Stimulated activated naive CD8-positive, alpha-beta T cell treated with anti-CD3 and anti-CD28 coated beads, Interleukin-15, Interleukin-2, amounts not matched to agents 100 ng/mL and 50 ng/mL, for 24 hours (primary cell): ENCODE measurements around the gene GATA5.

Source experiments
- H3K27ac Mint-ChIP-seq: one replicate; pipeline ENCODE4 v1.8.0; 2021; ENCODE audit warnings: mild to moderate bottlenecking, mixed read lengths
- H3K27me3 Mint-ChIP-seq: one replicate; pipeline ENCODE4 v1.8.0; 2021; ENCODE audit warnings: mixed read lengths
- H3K36me3 Mint-ChIP-seq: one replicate; pipeline ENCODE4 v1.8.0; 2021; ENCODE audit warnings: low read depth, mixed read lengths
- H3K4me1 Mint-ChIP-seq: one replicate; pipeline ENCODE4 v1.8.0; 2021; ENCODE audit warnings: low read depth, mixed read lengths
- H3K4me3 Mint-ChIP-seq: one replicate; pipeline ENCODE4 v1.8.0; 2021; ENCODE audit warnings: mild to moderate bottlenecking, mixed read lengths
- H3K9me3 Mint-ChIP-seq: one replicate; pipeline ENCODE4 v1.8.0; 2021; ENCODE audit warnings: mixed read lengths

Gene GATA5

DNA sequence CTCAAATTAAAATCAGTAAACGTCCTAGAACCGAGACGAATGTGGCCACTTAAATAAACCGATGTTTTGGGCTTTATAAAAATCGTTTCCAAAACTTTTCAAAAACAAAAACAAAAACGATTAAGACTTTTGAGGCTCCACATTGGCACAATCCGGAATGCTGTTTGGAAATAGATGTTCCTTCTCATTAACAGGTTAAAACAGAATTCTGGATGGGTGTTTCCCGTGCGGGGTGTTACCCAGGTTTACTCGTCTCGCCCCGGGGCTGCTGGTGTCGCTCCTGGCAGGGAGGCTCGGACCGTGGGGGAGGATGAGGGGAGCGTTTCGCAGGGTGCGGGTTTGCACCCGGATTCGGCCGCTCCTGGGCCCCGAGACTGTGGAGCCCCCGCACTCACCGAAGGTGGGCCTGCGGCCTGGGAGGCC is 1.2 kb downstream of the GATA5 start:
- Mint-ChIP-seq H3K27me3 (peaks cover 52% of the 10 kb centered on the region), H3K36me3 (no peaks in the 10 kb centered on the region), H3K4me3 (no peak overlapping the region), H3K9me3 (no peaks in the 10 kb centered on the region), H3K27ac (no peak overlapping the region), H3K4me1 (peaks cover 4% of the 10 kb centered on the region)

DNA sequence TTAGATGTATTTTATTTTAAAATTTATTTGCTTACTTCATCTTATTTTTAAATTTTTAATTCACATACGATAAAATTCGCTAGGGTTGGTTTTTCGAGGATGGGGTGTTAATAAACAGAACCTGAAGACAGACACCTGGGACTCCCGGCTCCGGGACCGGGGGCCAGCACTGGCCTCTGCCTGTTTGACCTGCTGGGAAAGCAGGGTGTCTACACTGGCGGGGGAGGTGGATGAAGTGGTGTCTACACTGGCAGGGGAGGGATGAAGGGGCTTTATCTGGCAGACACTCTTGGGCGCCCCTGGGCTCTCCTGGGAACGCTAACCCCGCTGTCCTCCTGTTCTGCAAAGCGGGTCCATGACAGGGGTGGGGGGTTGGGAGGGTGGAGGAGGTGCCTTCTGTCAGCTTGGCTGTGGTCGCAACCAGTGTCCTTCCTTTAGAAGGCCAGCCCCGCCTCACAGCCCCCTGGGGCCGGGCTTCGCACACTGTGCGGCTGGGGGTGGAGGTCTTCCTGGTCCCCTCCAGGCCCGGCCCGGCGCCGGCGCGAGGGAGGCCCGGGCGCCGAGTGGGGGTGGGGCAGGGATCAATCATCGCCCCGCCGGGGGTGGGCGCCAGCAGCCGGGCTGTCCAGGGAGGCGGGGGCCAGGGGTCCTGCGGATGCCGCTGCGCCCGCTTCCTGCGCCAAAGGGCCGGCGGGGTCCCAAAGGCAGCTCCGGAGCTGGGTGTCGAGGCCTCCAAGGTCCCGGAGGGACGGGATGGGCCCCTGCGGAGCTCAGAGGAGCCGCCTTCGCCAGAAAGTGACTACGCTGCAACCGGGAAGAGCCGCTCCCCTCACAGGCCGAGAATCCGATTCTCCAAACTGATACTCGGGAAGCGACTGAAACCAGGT is 1.8 kb downstream of the GATA5 start:
- H3K4me1 Mint-ChIP-seq, result peaks cover 4% of the 10 kb centered on the region
- H3K9me3 Mint-ChIP-seq, result no peaks in the 10 kb centered on the region
- H3K36me3 Mint-ChIP-seq, result no peaks in the 10 kb centered on the region
- H3K27me3 Mint-ChIP-seq, result peaks cover 51% of the 10 kb centered on the region
- H3K4me3 Mint-ChIP-seq, result no peak overlapping the region
- no peak overlapping the region for H3K27ac Mint-ChIP-seq

DNA sequence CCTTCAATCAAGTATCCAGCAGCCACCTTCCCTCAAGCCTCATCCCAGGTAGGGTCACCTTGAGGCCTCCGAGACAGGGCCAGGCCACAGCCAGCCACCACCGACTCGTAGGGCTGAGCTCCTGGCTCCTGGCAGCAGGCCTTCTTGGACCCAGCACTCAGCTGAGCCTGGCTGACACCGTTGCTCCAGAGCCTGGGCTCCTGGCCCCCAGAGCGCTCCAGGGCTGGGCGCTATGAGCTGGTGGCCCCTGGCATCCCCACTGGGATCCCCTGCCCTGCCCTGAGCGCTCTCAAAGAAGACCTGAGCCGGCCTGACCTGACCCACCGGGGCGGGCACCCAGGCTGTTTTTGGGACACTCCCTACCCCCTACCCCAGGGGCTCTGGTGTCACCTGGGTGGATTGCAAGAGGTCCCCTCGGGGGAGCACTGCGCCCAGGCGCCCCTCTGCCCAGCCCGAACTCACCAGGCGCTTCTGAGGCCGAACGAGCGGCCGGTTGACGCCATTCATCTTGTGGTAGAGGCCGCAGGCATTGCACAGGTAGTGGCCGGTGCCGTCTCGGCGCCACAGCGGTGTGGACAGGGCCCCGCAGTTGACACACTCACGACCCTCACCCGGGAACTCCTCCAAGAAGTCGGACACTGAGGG is 2.7 kb downstream of the GATA5 start:
- H3K9me3 Mint-ChIP-seq, result no peaks in the 10 kb centered on the region
- H3K4me1 Mint-ChIP-seq, result peaks cover 4% of the 10 kb centered on the region
- peaks cover 42% of the 10 kb centered on the region for H3K27me3 Mint-ChIP-seq
- no peak overlapping the region for H3K27ac Mint-ChIP-seq
- H3K4me3 Mint-ChIP-seq, result no peak overlapping the region
- H3K36me3 Mint-ChIP-seq, result no peaks in the 10 kb centered on the region

DNA sequence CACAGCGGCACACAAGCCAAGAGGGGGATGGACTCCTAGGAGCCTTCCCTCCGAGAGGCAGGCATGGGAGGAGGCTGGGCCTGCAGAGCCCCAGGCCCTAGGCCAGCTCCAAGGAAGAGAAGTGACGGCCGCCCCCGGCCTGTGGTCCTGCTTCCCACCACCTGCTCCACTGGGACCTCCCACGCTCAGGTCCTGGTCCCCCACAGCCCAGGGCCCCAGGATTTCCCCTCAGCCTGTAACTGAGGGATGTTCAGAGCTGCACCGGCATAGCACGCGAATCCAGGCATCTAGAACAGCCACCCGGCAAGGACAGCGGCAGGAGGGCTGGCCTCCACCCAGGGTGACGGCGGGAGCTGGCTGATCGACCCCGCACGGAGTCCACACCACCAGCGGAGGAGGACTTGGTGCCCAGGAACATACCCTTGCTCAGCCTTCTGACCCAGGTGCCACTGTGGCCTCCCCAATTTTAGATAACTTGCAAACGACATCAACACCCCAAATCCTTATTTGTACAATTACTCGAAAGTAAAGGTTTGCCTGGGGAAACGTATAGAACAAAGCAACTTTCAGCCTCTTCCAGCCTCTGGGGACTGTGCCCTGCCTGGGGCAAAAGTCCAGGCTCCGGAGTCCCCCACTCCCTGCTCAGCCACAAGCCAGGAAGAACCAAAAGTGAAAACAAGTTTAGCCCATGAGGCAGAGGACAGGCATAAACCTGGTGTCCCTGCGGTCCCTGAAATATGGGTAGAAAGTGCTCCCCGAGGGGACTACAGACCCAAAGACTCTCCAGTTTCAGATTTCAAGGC is 3.5 kb downstream of the GATA5 start:
- H3K36me3 Mint-ChIP-seq, result no peaks in the 10 kb centered on the region
- H3K27me3 Mint-ChIP-seq, result peaks cover 34% of the 10 kb centered on the region
- H3K4me1 Mint-ChIP-seq, result peaks cover 4% of the 10 kb centered on the region
- H3K9me3 Mint-ChIP-seq, result no peaks in the 10 kb centered on the region
- H3K27ac Mint-ChIP-seq, result no peak overlapping the region
- H3K4me3 Mint-ChIP-seq, result no peak overlapping the region

DNA sequence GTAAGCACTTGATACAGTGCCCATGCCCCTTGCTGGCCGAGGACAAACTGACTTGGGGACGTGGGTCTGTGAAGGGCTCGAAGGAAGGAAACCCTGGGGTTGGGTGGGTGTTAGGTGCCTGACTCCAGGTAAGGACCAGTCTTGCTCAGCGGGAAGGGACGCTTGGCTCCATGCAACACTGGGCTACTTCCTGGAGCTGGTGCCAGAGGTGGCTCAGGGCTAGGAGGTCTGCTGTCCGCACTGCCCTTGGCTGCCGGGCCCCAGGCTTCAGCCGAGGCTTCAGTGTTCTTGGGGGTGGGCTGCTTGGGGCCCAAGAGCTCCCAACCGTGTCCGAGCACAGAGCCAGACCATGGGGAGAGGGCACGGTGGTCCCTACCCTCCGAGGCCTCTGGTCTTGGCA is 5.3 kb downstream of the GATA5 start:
- H3K9me3 Mint-ChIP-seq, result no peaks in the 10 kb centered on the region
- H3K27ac Mint-ChIP-seq, result no peak overlapping the region
- no peaks in the 10 kb centered on the region for H3K4me1 Mint-ChIP-seq
- H3K27me3 Mint-ChIP-seq, result peaks cover 27% of the 10 kb centered on the region
- H3K4me3 Mint-ChIP-seq, result no peak overlapping the region
- H3K36me3 Mint-ChIP-seq, result no peaks in the 10 kb centered on the region

DNA sequence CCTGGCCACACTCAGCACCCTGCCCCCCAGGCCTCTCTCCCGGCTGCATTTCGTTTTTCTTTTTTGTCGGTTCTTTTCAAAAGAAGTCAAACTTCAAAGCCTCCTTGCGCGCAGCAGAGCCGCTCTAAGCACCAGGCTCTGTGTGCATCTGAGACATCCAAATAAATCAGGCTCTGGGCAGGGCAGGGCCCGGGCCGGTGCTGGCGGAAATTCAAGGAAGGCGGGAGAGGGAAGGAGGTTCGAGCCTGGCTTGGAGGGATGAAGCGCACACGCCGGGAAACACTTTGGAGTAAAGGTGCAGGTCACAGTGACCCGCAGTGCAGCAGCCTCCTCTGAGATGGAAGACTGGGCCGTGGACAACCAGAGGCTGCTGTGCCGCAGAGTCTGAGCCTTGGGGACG is 5.8 kb downstream of the GATA5 start:
- Mint-ChIP-seq H3K27me3 (peaks cover 27% of the 10 kb centered on the region), H3K9me3 (no peaks in the 10 kb centered on the region), H3K27ac (no peak overlapping the region)

DNA sequence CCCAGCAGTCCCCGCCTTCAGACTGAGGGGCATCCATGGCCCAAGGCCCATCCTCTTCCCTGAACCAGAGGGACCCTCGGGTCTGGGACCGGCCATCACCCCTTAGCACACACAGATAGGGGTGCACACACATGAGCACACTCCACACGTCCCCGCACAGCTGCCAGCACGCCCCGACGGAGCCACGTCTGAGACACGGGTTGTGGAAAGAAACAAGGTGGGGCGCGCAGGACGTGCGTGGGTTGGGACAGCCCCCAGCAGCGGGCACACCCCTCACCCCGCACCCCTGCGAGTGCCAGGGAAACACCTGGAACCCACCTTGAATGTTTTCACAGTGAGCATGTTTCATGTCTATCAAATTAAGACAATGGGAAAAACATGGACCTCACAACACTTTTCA is 6.4 kb downstream of the GATA5 start:
- H3K9me3 Mint-ChIP-seq, result no peaks in the 10 kb centered on the region
- no peaks in the 10 kb centered on the region for H3K36me3 Mint-ChIP-seq
- H3K4me3 Mint-ChIP-seq, result no peak overlapping the region
- peaks cover 23% of the 10 kb centered on the region for H3K27me3 Mint-ChIP-seq
- H3K4me1 Mint-ChIP-seq, result no peaks in the 10 kb centered on the region
- H3K27ac Mint-ChIP-seq, result no peak overlapping the region

More for the DNA sequence above, 5.8 kb downstream of the GATA5 start:
- no peaks in the 10 kb centered on the region for H3K4me1 Mint-ChIP-seq
- H3K4me3 Mint-ChIP-seq, result no peak overlapping the region
- H3K36me3 Mint-ChIP-seq, result no peaks in the 10 kb centered on the region

DNA sequence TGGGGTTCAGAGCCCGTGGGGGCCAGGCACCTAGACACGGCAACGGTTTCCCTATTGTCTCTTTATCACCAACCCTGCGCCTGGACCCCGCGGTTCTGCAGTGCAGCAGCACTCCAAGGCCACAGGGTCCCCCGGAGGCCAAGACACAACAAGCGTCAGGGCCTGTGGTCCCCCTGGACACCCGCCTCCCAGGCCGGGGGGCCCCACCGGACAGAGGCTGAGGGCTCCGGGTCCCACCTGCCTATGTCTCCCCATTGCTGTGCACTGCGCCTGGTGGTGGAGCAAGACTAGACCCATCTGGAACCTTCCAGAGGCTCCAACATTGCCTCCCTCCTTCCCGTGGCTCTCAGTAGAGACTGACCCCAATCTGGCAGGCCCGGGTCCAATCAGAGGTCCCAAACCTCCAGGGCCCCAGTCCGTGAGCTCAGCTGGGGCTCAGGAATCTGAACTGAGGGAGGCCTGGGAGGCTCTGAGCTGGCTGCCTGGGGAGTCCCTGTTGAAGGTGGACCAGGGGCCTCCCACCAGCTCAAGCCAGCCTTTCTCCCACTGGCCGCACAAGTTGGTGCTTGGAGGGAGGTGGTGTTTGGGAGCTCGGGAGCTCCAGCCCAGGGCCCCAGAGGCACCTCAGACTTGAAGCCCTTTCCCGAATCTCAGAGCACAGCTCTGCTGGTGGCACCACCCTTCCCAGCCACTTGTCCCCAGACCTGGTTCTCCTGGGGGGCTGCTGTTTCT is 8.8 kb downstream of the GATA5 start:
- Mint-ChIP-seq H3K4me3 (no peak overlapping the region), H3K9me3 (no peaks in the 10 kb centered on the region), H3K4me1 (no peaks in the 10 kb centered on the region), H3K27me3 (peaks cover 13% of the 10 kb centered on the region), H3K36me3 (no peaks in the 10 kb centered on the region), H3K27ac (no peak overlapping the region)

DNA sequence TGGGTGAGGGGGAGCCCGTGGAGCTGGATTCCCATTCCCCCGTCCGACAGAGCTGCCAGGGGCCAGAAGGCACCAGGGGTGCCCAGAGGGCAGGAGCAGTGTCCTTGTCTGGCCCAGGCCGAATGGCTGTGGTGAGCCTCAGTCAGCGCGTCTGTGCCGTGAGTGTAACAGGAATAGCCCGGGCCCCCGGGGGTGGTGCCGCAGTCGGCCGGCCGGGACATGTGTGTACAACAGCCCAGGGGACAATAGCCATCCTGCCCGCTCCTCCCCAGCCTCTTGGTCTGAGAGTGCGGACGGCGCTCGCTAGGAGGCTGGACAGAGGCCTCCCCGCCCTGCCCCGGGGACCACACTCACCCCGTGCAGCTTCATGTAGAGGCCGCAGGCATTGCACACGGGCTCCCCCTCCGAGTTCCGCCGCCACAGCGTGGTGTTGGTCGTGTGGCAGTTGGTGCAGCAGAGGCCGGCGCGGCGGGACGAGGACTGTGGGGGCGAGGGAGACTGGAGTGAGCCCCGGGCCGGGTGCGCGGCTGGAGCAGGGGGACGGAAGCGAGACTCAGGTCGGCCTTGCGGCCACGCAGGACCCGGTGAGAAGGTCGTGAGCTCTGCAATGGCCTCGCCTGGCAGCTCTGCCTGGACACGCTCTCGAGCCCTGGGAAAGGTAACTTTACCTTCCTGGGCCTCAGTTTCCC is 9.6 kb downstream of the GATA5 start:
- Mint-ChIP-seq H3K9me3 (no peaks in the 10 kb centered on the region), H3K27ac (no peak overlapping the region), H3K4me1 (no peaks in the 10 kb centered on the region), H3K4me3 (no peak overlapping the region), H3K36me3 (no peaks in the 10 kb centered on the region), H3K27me3 (peaks cover 13% of the 10 kb centered on the region)

DNA sequence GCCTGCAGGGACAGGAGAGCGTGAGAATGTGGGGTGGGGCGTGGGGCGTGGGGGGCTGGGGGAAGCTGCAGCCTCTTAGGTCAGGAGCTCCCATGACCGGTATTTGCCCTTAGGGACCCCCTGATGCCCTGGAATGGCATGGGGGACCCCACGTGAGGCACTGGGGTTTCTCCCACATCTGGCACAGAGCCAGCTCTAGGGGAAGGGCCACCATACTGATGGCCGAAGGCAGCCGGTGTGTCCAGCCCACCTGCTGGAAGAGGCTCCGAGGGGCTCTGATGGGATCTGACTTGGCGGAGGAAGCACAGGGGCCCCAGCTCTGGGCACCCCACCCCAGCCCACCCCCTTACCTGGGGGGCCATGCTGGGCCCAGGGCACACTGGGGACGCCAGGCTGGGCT is 10.8 kb downstream of the GATA5 start:
- H3K4me3 Mint-ChIP-seq, result no peak overlapping the region
- no peaks in the 10 kb centered on the region for H3K4me1 Mint-ChIP-seq
- H3K27me3 Mint-ChIP-seq, result peaks cover 9% of the 10 kb centered on the region
- no peaks in the 10 kb centered on the region for H3K9me3 Mint-ChIP-seq
- no peaks in the 10 kb centered on the region for H3K36me3 Mint-ChIP-seq
- H3K27ac Mint-ChIP-seq, result no peak overlapping the region

DNA sequence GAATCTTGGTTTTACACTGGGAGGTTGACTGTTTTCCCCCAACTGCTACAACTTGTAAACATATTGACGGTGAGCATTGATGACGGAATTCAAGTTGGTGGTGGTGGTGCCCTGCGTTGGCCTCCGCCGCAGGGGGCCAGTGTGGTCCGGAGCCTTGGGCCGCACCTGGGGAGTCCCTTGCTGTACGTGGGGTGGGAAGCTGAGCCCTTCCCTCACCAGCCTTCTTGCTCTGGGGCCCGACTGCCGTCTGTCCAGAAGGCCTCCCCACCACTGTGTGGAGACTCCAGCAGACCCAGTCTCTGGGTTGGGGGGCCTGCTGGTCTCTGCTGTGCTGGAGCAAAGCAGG is 11.4 kb downstream of the GATA5 start:
- Mint-ChIP-seq H3K36me3 (no peaks in the 10 kb centered on the region), H3K9me3 (no peaks in the 10 kb centered on the region), H3K4me1 (no peaks in the 10 kb centered on the region), H3K27me3 (peaks cover 3% of the 10 kb centered on the region), H3K27ac (no peak overlapping the region), H3K4me3 (no peak overlapping the region)

DNA sequence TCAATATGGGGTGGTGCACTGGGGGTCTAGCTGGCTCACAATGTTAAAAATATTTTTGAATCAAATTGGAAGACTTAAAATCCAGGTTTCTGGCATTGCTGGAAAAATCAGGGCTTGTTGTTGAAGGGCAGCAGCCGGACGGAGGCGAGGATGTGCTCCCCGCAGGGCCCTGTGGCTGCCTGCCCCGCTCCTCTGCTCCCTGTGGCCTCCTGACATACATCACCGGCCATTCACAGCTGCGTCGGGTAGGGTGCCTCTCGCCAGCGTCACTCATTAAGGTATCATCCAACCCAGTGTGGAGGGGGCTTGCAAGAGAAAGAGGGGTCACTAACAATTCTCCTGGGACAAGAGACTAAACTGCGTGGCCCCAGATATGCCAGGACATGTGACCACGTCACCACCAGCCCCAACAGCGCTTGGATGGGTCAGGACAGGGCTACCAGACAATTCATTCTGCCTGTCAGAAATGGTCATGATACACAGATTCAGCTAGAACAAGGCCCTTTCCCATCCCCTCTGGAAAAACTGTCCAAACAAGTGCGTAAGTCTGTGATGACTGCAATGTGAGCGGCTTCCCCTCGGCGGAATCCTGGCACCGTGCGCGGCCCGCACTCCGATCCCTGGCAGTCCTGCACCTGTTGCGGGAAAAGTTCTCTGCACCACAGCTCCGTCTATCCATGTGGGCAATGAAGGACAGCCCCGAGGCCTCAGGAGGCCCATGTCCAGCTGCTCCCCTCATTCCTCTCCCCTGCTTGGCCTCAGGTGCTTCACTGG is 12.0 kb downstream of the GATA5 start:
- Mint-ChIP-seq H3K27me3 (no peaks in the 10 kb centered on the region), H3K4me1 (no peaks in the 10 kb centered on the region), H3K4me3 (no peak overlapping the region), H3K36me3 (no peaks in the 10 kb centered on the region), H3K9me3 (no peaks in the 10 kb centered on the region), H3K27ac (no peak overlapping the region)

DNA sequence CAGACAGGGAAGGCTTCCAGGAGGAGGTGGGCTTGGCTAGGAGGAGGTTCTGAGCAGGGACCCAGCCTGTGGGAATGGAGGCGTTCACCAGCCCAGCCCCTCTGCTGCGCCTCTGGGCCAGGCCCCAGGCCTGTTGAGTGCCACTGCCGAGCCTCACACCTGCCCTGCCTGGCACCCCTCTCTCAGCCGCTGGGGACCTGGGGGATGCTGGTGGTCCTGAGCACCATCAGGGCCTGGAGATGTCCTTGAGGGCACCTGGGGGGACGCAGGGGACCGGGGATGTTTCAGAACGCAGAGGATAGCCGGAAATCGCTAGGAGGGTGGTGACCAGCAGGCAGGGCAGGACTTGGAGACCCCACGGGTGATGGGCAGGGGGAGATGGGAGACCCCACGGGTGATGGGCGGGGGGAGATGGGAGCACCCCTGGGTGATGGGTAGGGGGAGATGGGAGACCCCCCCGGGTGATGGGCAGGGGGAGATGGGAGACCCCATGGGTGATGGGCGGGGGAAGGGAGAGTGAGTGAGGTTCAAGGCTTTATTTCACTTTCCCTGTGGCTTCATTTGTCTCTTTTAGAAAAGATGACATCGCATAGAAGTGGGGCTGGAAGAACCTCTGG is 12.7 kb downstream of the GATA5 start:
- no peak overlapping the region for H3K27ac Mint-ChIP-seq
- H3K9me3 Mint-ChIP-seq, result no peaks in the 10 kb centered on the region
- no peaks in the 10 kb centered on the region for H3K4me1 Mint-ChIP-seq
- no peak overlapping the region for H3K4me3 Mint-ChIP-seq
- H3K36me3 Mint-ChIP-seq, result no peaks in the 10 kb centered on the region
- no peaks in the 10 kb centered on the region for H3K27me3 Mint-ChIP-seq
